HFFc6 (cell line): ENCODE measurements around the gene LDLRAD4. TPM values are rescaled to one million over a fixed set of nuclear protein-coding genes. Genes with fewer than 3 reads are reported as not detected.

Experiments
- DNase-seq: peaks from one replicate; pipeline ENCODE4 v3.0.0-alpha.2; 2018
- H3K27ac Mint-ChIP-seq: 2 replicates; pipeline ENCODE4 v1.8.0; 2020; ENCODE audit warnings: mild to moderate bottlenecking, mixed read lengths
- H3K27me3 Mint-ChIP-seq: 2 replicates; pipeline ENCODE4 v1.8.0; 2021; ENCODE audit warnings: mild to moderate bottlenecking, moderate library complexity, mixed read lengths; ENCODE audit not compliant: insufficient read depth
- H3K36me3 Mint-ChIP-seq: 2 replicates; pipeline ENCODE4 v1.8.0; 2021; ENCODE audit warnings: low read depth, mixed read lengths
- H3K4me1 Mint-ChIP-seq: 2 replicates; pipeline ENCODE4 v1.8.0; 2020; ENCODE audit warnings: low read depth, mixed read lengths
- H3K4me3 Mint-ChIP-seq: 2 replicates; pipeline ENCODE4 v1.8.0; 2020; ENCODE audit warnings: mild to moderate bottlenecking, moderate library complexity, mixed read lengths
- H3K9me3 Mint-ChIP-seq: 2 replicates; pipeline ENCODE4 v1.8.0; 2020; ENCODE audit warnings: mild to moderate bottlenecking, mixed read lengths
- CTCF ChIP-seq: fragments of 200-600 bp; sonication (generic); IDR thresholded peaks from 2 replicates; pipeline ENCODE4 v1.5.0; 2021; ENCODE audit warnings: antibody characterized with exemption, mild to moderate bottlenecking
- total RNA-seq, 6 experiments: library from RNA; stranded (reverse); fragmentation: NEBNext Ultra II Directional; extraction: Animal tissue kit (Norgen Biotek cat#: 25700); gene quantifications; 2 replicates in 1 of 6; 3 replicates in 5 of 6; pipeline ENCODE4 v1.2.3, GENCODE V29; 2021

Gene LDLRAD4
- total RNA-seq, 6 experiments from 2014 or later: not detected

- Mint-ChIP-seq H3K36me3 (no peaks in the 10 kb centered on the region), H3K4me1 (peaks cover 11% of the 10 kb centered on the region; the same call in 1 of the 2 replicates), H3K27ac (no peak overlapping the region), H3K9me3 (peaks cover 20% of the 10 kb centered on the region; the same call in 1 of the 2 replicates), H3K4me3 (no peak overlapping the region), H3K27me3 (peaks cover 7% of the 10 kb centered on the region)
- DNase-seq: no peak
- TF ChIP-seq CTCF: no peak
Observed at GRCh38 chr18:13436576-13436975, 218.0 kb downstream of the LDLRAD4 start.

GRCh38 chr18:13437034-13437433 lies 218.5 kb downstream of the LDLRAD4 start:
- TF ChIP-seq CTCF: no peak
- no peaks in the 10 kb centered on the region for H3K36me3 Mint-ChIP-seq
- no peak overlapping the region for H3K4me3 Mint-ChIP-seq
- peaks cover 20% of the 10 kb centered on the region; the same call in 1 of the 2 replicates for H3K9me3 Mint-ChIP-seq
- no peak overlapping the region for H3K27ac Mint-ChIP-seq
- H3K27me3 Mint-ChIP-seq: peaks cover 7% of the 10 kb centered on the region
- H3K4me1 Mint-ChIP-seq: peaks cover 11% of the 10 kb centered on the region; the same call in 1 of the 2 replicates
- DNase-seq: no peak

GRCh38 chr18:13437796-13438506 lies 219.4 kb downstream of the LDLRAD4 start:
- Mint-ChIP-seq H3K27me3 (peaks cover 7% of the 10 kb centered on the region), H3K4me3 (no peak overlapping the region), H3K27ac (no peak overlapping the region), H3K9me3 (peaks cover 23% of the 10 kb centered on the region; the same call in 1 of the 2 replicates), H3K4me1 (peaks cover 11% of the 10 kb centered on the region; the same call in 1 of the 2 replicates), H3K36me3 (no peaks in the 10 kb centered on the region)
- no peak for TF ChIP-seq CTCF
- DNase-seq: no peak

GRCh38 chr18:13438507-13439056 lies 220.0 kb downstream of the LDLRAD4 start:
- Mint-ChIP-seq H3K36me3 (no peaks in the 10 kb centered on the region), H3K27ac (no peak overlapping the region), H3K9me3 (peaks cover 23% of the 10 kb centered on the region; the same call in 1 of the 2 replicates), H3K4me1 (peaks cover 11% of the 10 kb centered on the region; the same call in 1 of the 2 replicates), H3K27me3 (peaks cover 9% of the 10 kb centered on the region), H3K4me3 (no peak overlapping the region)
- DNase-seq: no peak
- no peak for TF ChIP-seq CTCF

GRCh38 chr18:13439461-13439860 lies 220.9 kb downstream of the LDLRAD4 start:
- Mint-ChIP-seq H3K9me3 (peaks cover 23% of the 10 kb centered on the region; the same call in 1 of the 2 replicates), H3K4me3 (no peak overlapping the region), H3K36me3 (no peaks in the 10 kb centered on the region), H3K27me3 (peaks cover 12% of the 10 kb centered on the region), H3K4me1 (peaks cover 11% of the 10 kb centered on the region; the same call in 1 of the 2 replicates), H3K27ac (no peak overlapping the region)
- DNase-seq: no peak
- TF ChIP-seq CTCF: no peak
